ENCODE measurements around the gene EXOC4. TPM values are rescaled to one million over a fixed set of nuclear protein-coding genes. Genes with fewer than 3 reads are reported as not detected.
"Not testable (repeated sequence)": the region's sequence is repeated elsewhere in the genome, so short reads cannot be mapped to it uniquely, and the experiment has no call there.

Gene EXOC4
- total RNA-seq, 1 experiment from 2014 or later: 111 TPM

DNA sequence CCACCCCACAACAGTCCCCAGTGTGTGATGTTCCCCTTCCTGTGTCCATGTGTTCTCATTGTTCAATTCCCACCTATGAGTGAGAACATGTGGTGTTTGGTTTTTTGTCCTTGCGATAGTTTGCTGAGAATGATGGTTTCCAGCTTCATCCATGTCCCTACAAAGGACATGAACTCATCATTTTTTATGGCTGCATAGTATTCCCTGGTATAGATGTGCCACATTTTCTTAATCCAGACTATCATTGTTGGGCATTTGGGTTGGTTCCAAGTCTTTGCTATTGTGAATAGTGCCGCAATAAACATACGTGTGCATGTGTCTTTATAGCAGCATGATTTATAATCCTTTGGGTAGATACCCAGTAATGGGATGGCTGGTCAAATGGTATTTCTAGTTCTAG is 26.1 kb downstream of the EXOC4 start:
- H3K4me1 ChIP-seq (ENCODE audit: low read length); H3K4me2 ChIP-seq (ENCODE audit: low read depth, low read length, poor library complexity, severe bottlenecking); H3K27me3 ChIP-seq (ENCODE audit: low read length); H2AFZ ChIP-seq (ENCODE audit: low read length); H3K27ac ChIP-seq (ENCODE audit: low read length); H4K20me1 ChIP-seq (ENCODE audit: insufficient read depth, low read depth, low read length); H3K36me3 ChIP-seq (ENCODE audit: insufficient read depth, low read length); H3K9me2 ChIP-seq (replicated peaks; ENCODE audit: insufficient read depth, low read length); DNase-seq; H3K4me3 ChIP-seq (ENCODE audit: low read length); H3K9ac ChIP-seq (ENCODE audit: low read length); H3K9me3 ChIP-seq (ENCODE audit: low read length): not testable (repeated sequence)
- H3K79me2 ChIP-seq (ENCODE audit: low read length): peaks cover 47% of the 10 kb centered on the region

DNA sequence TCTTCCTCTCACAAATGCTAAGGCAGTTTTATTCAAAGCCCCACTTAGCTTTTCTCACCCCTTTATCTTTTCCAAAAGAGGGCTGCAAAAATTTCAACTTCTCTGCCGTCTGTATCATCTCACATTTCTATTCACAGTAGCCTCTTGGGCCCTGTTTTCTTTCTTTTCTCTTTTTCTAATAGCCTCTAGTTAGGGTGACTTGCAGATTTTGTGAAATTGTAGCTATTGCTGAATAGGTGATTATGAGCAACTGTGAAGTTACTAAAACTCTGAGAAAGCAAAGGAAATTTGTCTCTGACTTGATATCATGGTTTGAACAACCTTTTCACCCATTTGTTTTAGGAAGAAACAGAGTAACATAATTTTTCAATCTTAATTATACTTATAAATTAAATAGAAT is 29.2 kb downstream of the EXOC4 start:
- Histone ChIP-seq H3K9ac (ENCODE audit: low read length) (no peak overlapping the region), H4K20me1 (ENCODE audit: insufficient read depth, low read depth, low read length) (no peaks in the 10 kb centered on the region), H3K4me1 (ENCODE audit: low read length) (peaks cover 5% of the 10 kb centered on the region; the same call in 1 of the 2 replicates), H3K27me3 (ENCODE audit: low read length) (no peaks in the 10 kb centered on the region), H3K4me2 (ENCODE audit: low read depth, low read length, poor library complexity, severe bottlenecking) (no peak overlapping the region), H3K27ac (ENCODE audit: low read length) (no peak overlapping the region), H3K36me3 (ENCODE audit: insufficient read depth, low read length) (peaks cover 4% of the 10 kb centered on the region; the same call in 1 of the 2 replicates), H3K4me3 (ENCODE audit: low read length) (no peak overlapping the region), H3K9me3 (ENCODE audit: low read length) (no peaks in the 10 kb centered on the region), H2AFZ (ENCODE audit: low read length) (no peak overlapping the region), H3K79me2 (ENCODE audit: low read length) (peaks cover 57% of the 10 kb centered on the region), H3K9me2 (replicated peaks; ENCODE audit: insufficient read depth, low read length) (no peaks in the 10 kb centered on the region)
- DNase-seq: no peak

DNA sequence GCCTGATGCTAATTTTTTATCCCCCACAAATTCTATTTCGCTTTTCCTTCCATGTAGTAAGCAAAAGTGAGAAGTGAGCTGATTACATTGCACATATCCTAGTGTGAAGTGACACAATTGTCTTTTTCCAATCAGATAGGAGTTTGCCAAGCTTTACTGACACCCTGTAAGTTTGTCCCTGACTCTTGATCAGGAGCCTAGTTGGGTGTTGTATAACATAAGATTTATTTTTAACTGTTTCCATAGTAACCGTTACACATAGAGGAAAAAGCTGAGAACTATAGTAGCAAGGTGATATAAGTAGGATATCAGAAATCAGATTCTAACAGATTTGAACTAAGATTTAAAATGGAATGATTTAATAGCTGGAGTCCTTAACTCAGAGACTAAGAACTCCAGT is 31.2 kb downstream of the EXOC4 start:
- H3K9me2 ChIP-seq (replicated peaks; ENCODE audit: insufficient read depth, low read length): no peaks in the 10 kb centered on the region
- H3K27ac ChIP-seq (ENCODE audit: low read length): no peak overlapping the region
- no peaks in the 10 kb centered on the region for H3K9me3 ChIP-seq (ENCODE audit: low read length)
- peaks cover 5% of the 10 kb centered on the region; the same call in 1 of the 2 replicates for H3K4me1 ChIP-seq (ENCODE audit: low read length)
- H3K4me3 ChIP-seq (ENCODE audit: low read length): no peak overlapping the region
- H3K9ac ChIP-seq (ENCODE audit: low read length): no peak overlapping the region
- no peak overlapping the region for H2AFZ ChIP-seq (ENCODE audit: low read length)
- DNase-seq: no peak
- no peaks in the 10 kb centered on the region for H4K20me1 ChIP-seq (ENCODE audit: insufficient read depth, low read depth, low read length)
- no peaks in the 10 kb centered on the region for H3K27me3 ChIP-seq (ENCODE audit: low read length)
- no peaks in the 10 kb centered on the region for H3K36me3 ChIP-seq (ENCODE audit: insufficient read depth, low read length)
- H3K4me2 ChIP-seq (ENCODE audit: low read depth, low read length, poor library complexity, severe bottlenecking): no peak overlapping the region
- peaks cover 52% of the 10 kb centered on the region for H3K79me2 ChIP-seq (ENCODE audit: low read length)

DNA sequence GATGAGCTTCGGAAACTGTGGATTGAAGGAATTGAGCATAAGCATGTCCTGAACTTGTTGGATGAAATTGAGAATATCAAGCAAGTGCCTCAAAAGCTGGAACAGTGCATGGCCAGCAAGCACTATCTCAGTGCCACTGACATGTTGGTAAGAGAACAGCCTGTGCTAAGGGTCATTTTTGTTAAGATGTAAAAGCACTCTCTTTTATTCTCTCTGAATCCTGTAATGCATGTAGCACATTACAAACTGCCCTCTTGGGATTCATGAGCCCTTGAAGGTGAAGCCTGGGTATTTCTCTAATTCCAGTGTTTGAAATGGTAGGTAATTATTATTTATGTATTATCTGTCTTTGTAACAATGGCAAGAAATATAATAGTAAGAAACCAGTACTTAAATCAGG is 36.1 kb downstream of the EXOC4 start:
- no peaks in the 10 kb centered on the region for H3K9me3 ChIP-seq (ENCODE audit: low read length)
- H3K27me3 ChIP-seq (ENCODE audit: low read length): no peaks in the 10 kb centered on the region
- no peak for DNase-seq
- H2AFZ ChIP-seq (ENCODE audit: low read length): no peak overlapping the region
- no peaks in the 10 kb centered on the region for H4K20me1 ChIP-seq (ENCODE audit: insufficient read depth, low read depth, low read length)
- H3K27ac ChIP-seq (ENCODE audit: low read length): no peak overlapping the region
- H3K36me3 ChIP-seq (ENCODE audit: insufficient read depth, low read length): peaks cover 22% of the 10 kb centered on the region; the same call in 1 of the 2 replicates
- H3K79me2 ChIP-seq (ENCODE audit: low read length): peaks cover 49% of the 10 kb centered on the region
- no peak overlapping the region for H3K9ac ChIP-seq (ENCODE audit: low read length)
- no peak overlapping the region for H3K4me3 ChIP-seq (ENCODE audit: low read length)
- H3K4me2 ChIP-seq (ENCODE audit: low read depth, low read length, poor library complexity, severe bottlenecking): no peak overlapping the region
- peaks cover 5% of the 10 kb centered on the region; the same call in 1 of the 2 replicates for H3K4me1 ChIP-seq (ENCODE audit: low read length)
- H3K9me2 ChIP-seq (replicated peaks; ENCODE audit: insufficient read depth, low read length): no peaks in the 10 kb centered on the region

DNA sequence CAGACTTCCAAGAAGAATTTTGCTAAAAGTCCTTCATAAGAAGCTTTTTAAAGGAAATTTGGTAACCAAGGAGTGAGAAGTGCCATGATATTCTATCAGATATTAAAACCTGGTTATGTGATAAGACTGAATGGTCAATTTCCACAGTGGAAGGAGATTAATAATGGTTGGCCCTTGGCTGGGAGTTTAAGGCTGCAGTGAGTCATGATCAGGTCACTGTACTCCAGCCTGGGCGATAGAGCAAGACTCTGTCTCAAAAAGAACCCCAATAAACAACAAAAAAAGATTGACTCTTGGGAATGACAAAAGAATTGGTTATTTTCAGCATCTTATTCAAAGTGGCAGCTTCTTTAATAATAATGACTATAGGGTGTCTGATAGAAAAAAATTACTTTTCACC is 37.2 kb downstream of the EXOC4 start:
- no peak overlapping the region for H3K27ac ChIP-seq (ENCODE audit: low read length)

DNA sequence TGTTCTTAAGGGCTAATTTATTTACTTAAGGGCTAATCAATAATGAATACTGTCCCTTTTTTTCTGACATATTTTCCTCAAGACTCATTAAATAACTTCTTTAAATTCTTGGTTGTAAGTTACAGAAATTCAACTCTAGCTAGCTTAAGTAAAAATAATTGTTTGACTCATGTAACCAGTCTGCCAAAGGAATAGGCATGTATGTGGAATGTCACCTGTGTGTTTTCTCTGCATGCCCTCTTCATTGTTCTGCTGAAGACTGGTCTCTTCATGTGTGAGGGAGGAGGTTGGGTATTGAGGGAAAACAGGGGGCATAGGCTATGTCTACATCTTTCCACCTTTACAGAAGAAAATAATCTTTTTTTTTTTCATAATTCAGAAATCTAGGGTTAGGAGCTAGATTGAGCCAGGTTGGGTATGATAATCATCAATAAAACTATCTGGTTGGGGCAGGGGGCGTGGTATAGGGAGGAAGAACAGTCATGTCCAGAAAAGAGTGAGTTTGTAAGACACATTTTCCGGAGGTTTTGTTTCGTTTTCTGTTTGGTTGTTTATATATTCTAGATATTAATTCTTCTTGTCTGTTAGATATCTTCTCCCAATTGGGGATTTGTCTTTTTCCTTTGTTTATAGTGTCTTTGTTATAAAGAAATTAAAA is 37.9 kb downstream of the EXOC4 start:
- no peak overlapping the region for H3K27ac ChIP-seq (ENCODE audit: low read length)
- no peak overlapping the region for H3K4me3 ChIP-seq (ENCODE audit: low read length)
- H2AFZ ChIP-seq (ENCODE audit: low read length): no peak overlapping the region
- peaks cover 22% of the 10 kb centered on the region; the same call in 1 of the 2 replicates for H3K36me3 ChIP-seq (ENCODE audit: insufficient read depth, low read length)
- no peaks in the 10 kb centered on the region for H3K9me3 ChIP-seq (ENCODE audit: low read length)
- H3K27me3 ChIP-seq (ENCODE audit: low read length): no peaks in the 10 kb centered on the region
- no peaks in the 10 kb centered on the region for H3K9me2 ChIP-seq (replicated peaks; ENCODE audit: insufficient read depth, low read length)
- peaks cover 50% of the 10 kb centered on the region for H3K79me2 ChIP-seq (ENCODE audit: low read length)
- H3K9ac ChIP-seq (ENCODE audit: low read length): no peak overlapping the region
- H3K4me1 ChIP-seq (ENCODE audit: low read length): peaks cover 5% of the 10 kb centered on the region; the same call in 1 of the 2 replicates
- H4K20me1 ChIP-seq (ENCODE audit: insufficient read depth, low read depth, low read length): no peaks in the 10 kb centered on the region
- no peak overlapping the region for H3K4me2 ChIP-seq (ENCODE audit: low read depth, low read length, poor library complexity, severe bottlenecking)
- DNase-seq: no peak

More for the DNA sequence above, 37.2 kb downstream of the EXOC4 start:
- Histone ChIP-seq H3K9ac (ENCODE audit: low read length) (no peak overlapping the region), H3K27me3 (ENCODE audit: low read length) (no peaks in the 10 kb centered on the region), H2AFZ (ENCODE audit: low read length) (no peak overlapping the region), H3K4me2 (ENCODE audit: low read depth, low read length, poor library complexity, severe bottlenecking) (no peak overlapping the region), H3K9me3 (ENCODE audit: low read length) (no peaks in the 10 kb centered on the region), H3K36me3 (ENCODE audit: insufficient read depth, low read length) (peaks cover 22% of the 10 kb centered on the region; the same call in 1 of the 2 replicates), H3K79me2 (ENCODE audit: low read length) (peaks cover 49% of the 10 kb centered on the region), H3K4me3 (ENCODE audit: low read length) (no peak overlapping the region), H4K20me1 (ENCODE audit: insufficient read depth, low read depth, low read length) (no peaks in the 10 kb centered on the region), H3K9me2 (replicated peaks; ENCODE audit: insufficient read depth, low read length) (no peaks in the 10 kb centered on the region), H3K4me1 (ENCODE audit: low read length) (peaks cover 5% of the 10 kb centered on the region; the same call in 1 of the 2 replicates)
- no peak for DNase-seq

DNA sequence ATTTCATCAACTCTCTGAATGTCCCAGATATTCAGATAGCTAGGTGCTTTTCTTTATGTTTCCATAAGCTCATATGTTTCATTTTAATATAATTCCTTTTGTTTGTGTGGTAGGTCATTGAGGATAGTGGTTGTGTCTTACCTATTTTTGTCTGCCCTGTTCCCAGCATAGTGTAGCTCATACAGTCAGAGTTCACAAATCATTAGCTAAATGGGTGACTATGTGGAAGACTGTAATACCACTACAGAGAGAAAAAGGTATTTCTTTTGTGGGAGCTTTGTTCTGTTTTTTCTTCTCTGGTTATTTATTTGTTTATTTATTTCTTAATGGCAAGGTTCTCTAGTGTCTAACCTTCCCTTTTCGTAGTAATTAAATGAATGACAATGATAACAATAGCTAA is 39.8 kb downstream of the EXOC4 start:
- no peak for DNase-seq
- Histone ChIP-seq H3K27ac (ENCODE audit: low read length) (no peak overlapping the region), H3K9me3 (ENCODE audit: low read length) (no peaks in the 10 kb centered on the region), H3K4me3 (ENCODE audit: low read length) (no peak overlapping the region), H3K36me3 (ENCODE audit: insufficient read depth, low read length) (peaks cover 22% of the 10 kb centered on the region; the same call in 1 of the 2 replicates), H4K20me1 (ENCODE audit: insufficient read depth, low read depth, low read length) (no peaks in the 10 kb centered on the region), H3K4me1 (ENCODE audit: low read length) (no peaks in the 10 kb centered on the region; the same call in 1 of the 2 replicates), H3K4me2 (ENCODE audit: low read depth, low read length, poor library complexity, severe bottlenecking) (no peak overlapping the region), H3K27me3 (ENCODE audit: low read length) (no peaks in the 10 kb centered on the region), H3K9ac (ENCODE audit: low read length) (no peak overlapping the region), H3K9me2 (replicated peaks; ENCODE audit: insufficient read depth, low read length) (no peaks in the 10 kb centered on the region), H2AFZ (ENCODE audit: low read length) (no peak overlapping the region), H3K79me2 (ENCODE audit: low read length) (peaks cover 53% of the 10 kb centered on the region)

DNA sequence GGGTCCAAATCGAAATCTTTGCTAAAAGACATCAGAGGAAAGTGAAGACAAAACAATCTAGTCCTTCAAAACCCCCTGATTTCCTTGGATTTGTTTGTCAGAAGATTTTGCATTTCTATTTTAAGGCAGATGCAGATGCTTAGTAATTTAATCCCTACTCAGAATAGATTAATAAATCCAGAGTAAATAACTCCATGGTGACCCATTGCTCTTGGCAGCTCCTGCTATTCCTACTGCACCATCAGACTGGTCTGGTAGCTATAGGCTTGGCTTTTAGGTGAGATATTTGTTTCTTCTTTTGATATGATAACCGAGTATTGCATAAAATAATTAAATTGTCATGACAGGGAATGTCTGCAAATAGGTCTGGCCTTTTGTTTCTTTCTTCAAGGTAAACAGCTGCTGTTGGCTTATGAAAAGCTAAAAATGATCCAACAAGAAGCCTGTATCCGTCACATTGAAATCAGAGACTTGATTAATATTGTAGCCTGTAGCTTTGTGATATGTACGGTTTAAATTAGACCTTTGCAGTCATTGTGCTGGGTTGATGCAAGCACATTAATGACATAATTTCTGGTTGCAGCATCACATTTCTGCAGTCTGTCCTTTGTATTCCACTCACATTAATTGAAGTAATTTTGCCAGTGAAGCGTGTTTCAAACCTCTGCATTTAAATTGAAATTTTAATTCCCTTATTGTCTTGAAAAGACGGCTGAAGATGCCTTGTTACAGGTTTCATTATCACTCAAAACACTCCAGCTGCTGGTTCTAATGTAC is 40.7 kb downstream of the EXOC4 start:
- Histone ChIP-seq H3K27ac (ENCODE audit: low read length) (no peak overlapping the region), H3K9me3 (ENCODE audit: low read length) (no peaks in the 10 kb centered on the region), H3K79me2 (ENCODE audit: low read length) (peaks cover 55% of the 10 kb centered on the region), H3K36me3 (ENCODE audit: insufficient read depth, low read length) (peaks cover 22% of the 10 kb centered on the region; the same call in 1 of the 2 replicates), H3K4me2 (ENCODE audit: low read depth, low read length, poor library complexity, severe bottlenecking) (no peak overlapping the region), H4K20me1 (ENCODE audit: insufficient read depth, low read depth, low read length) (no peaks in the 10 kb centered on the region), H3K9me2 (replicated peaks; ENCODE audit: insufficient read depth, low read length) (no peaks in the 10 kb centered on the region), H3K4me1 (ENCODE audit: low read length) (no peaks in the 10 kb centered on the region; the same call in 1 of the 2 replicates), H3K4me3 (ENCODE audit: low read length) (no peak overlapping the region), H2AFZ (ENCODE audit: low read length) (no peak overlapping the region), H3K27me3 (ENCODE audit: low read length) (no peaks in the 10 kb centered on the region), H3K9ac (ENCODE audit: low read length) (no peak overlapping the region)
- no peak for DNase-seq

All from Karpas-422 (cell line).